HK-2 (cell line): Measurements from ENCODE around the gene KRT3.
A peak's percentile ranks its signal among the peaks of the same experiment; 100 is the strongest.
"Not testable (repeated sequence)": the region's sequence is repeated elsewhere in the genome, so short reads cannot be mapped to it uniquely, and the experiment has no call there.

Experiments
- DNase-seq: peaks from one replicate; pipeline ENCODE4 v3.0.0-alpha.2; 2018; ENCODE audit not compliant: unreplicated experiment

KRT3 gene

DNA sequence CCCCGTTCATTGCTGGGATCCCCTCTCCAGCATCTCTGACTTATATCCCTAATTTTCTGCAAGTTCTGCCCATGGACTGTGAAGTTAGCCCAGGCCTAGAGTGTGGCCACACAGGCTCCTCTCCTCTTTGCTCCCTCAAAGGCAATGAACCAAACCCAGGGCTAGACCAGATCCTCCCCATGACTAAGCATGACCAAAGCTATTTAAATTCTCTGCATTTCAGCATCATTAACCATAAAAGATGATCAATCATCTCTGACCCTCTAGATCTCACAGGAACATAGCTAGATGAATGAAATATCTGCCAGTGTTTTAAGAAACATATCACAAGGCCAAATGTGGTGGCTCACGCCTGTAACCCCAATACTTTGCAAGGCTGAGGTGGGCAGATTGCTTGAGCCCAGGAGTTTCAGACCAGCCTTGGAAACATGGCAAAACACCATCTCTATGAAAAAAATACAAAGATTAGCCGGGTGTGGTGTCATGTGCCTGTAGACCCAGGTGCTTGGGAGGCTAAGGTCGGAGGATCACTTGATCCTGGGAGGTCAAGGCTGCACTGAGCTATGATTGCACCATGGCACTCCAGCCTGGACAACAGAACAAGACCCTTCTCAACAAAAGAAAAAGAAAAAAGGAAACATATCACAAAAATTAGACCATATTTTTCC is 2.2 kb upstream of the KRT3 start:
- DNase-seq, result peak; percentile 29

DNA sequence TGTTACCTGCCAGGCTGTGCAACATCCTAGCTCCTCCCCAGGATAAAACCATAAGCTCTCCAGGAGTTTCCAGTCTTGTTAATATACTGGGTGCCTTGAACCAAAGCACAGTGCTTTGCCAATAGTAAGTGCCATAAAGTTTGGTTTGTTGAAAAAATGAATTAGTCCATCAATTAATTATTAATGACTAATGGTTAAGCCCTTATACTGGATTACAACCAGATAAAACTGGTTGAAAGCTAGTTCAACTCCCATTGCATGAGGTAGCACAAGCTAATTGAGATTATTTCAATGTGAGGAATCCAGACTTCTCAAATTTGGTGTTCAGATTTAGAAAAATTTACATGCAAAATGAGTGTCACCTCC is 1.6 kb upstream of the KRT3 start:
- no peak for DNase-seq

DNA sequence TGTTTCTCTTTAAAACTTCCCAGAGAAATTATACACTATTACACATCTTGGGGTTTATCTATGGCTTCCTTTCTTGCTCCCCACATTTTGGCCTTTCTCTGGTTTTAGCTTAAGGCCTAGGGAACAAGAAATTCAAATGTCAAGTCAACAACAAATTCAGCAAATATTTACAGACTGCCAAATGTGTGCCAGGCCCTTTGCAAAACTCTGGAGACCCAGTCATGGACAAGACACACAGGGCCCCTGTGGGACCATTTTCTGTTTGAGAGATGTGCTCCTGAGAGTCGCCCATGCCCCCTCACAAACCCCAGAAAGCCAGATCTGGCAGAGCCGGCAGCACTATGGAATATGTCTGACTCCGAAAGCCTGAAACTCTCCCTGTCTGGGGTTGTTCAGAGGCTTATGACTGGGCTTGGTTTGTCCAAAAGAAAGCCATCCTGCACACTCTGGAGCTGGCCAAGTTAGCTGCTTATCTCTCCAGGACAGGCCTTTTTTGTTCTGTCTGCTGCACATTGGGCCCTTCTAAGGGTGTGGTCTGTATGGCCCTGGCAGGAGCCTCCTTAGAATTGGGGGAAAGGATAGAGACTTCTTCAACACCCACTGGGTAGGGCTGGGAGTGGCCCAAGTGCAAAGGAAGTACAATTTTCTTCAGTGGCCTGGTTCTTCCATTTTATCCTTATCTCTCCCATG is 1.1 kb upstream of the KRT3 start:
- DNase-seq, result no peak

DNA sequence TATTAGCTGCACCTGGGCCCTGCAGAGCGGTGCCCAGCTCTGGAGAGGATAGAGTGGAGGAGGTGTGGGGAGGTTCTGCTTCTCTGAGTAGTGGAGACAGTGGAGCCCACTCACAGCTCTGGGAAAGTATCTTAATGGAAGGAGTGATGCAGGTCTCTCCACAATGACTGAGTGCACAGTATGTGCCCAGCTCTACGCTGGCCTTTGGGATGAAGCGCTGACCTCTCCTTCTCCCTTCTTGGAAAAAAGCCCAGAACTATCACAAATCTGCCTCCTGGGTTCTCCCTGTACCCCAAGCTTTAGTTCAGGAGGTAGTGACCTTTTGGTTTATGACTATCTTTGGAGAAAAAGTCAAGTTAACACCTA is 495 bp upstream of the KRT3 start:
- DNase-seq, result no peak

DNA sequence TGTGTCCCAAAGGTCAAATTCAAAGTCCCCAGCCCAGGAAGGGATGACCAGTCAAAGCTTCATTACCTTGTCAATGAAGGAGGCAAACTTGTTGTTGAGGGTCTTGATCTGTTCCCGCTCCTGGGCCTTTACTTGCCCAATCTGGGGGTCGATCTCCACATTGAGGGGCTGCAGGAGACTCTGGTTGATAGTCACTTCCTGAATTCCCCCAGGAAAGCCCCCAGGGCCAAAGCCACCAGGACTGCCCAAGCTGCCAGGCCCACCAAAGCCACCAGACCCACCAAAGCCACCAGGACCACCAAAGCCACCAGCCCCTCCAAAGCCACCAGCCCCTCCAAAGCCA is 614 bp downstream of the KRT3 start:
- not testable (repeated sequence) for DNase-seq

DNA sequence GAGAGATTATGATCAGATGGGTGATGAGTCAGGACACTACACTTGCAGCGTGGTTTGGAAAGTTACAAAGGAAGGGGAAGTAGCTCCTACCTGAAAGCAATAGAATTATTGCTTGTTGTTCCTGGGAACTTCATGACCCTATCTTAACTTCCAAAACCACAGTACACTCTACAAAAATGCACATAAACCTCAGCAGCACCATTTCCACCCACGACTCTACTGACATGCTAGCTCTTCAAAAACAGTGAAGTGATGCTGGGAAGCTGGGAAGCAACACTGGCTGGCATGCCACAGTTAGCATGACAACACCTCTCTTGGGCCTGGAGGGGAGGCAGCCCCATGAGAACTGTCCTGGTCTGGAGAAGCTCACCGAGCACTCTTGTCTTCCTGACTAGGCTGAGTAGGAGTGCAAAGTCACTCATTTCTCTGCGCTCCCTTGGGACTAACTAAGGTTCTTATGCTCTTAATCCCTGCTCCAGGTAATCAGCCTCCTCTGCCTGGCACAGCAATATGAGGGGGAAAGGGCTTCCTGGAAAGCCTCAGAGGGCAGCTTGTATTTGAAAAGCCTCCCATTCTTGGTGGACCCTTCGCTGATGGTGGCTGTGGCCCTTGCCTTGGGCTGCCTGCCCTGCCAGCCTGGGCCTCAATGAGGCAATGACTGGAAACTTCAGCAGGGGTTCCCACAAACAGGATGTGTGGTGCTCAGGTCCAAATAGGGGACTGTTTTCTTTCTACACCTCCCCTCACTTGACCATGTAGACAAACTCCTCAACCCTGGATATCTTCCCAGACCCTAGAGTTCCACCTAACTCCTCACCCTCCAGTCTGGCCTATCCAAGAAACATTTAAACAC is 1.2 kb downstream of the KRT3 start:
- DNase-seq, result no peak

DNA sequence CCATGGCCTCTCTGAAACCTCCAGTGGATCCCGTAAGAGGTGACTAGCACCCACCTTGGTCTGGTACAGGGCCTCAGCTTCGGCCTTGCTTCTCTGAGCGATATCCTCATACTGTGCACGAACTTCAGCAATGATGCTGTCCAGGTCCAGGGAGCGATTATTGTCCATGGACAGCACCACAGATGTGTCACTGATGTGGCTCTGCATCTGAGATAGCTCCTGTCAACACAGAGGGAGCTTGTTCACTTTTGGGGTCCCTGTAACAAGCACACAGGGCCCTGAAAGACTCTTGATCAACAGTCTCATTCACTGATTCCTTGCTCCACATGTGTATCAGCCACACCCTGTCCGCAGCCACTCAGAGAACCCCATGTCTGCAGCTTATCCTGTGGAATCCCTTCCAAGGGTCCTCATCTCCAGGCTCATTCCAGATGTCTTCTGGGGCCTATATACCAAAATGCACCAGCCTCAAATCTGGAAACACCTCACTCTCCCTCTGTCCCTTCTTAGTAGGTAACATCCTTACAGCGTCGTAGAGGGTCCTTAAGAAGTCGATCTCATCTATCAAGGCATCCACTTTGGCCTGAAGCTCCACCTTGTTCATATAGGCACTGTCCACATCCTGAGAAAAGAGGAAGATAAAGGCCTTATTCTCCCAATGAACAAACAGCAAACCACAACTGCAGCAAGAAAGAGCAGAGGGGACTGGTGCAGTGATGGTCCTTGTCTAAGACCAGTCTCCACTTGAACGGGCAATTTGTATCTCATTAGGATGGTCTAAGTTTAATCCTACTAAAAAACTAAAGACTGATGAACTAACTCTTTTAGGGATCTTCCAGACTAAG is 3.5 kb downstream of the KRT3 start:
- DNase-seq, result no peak

DNA sequence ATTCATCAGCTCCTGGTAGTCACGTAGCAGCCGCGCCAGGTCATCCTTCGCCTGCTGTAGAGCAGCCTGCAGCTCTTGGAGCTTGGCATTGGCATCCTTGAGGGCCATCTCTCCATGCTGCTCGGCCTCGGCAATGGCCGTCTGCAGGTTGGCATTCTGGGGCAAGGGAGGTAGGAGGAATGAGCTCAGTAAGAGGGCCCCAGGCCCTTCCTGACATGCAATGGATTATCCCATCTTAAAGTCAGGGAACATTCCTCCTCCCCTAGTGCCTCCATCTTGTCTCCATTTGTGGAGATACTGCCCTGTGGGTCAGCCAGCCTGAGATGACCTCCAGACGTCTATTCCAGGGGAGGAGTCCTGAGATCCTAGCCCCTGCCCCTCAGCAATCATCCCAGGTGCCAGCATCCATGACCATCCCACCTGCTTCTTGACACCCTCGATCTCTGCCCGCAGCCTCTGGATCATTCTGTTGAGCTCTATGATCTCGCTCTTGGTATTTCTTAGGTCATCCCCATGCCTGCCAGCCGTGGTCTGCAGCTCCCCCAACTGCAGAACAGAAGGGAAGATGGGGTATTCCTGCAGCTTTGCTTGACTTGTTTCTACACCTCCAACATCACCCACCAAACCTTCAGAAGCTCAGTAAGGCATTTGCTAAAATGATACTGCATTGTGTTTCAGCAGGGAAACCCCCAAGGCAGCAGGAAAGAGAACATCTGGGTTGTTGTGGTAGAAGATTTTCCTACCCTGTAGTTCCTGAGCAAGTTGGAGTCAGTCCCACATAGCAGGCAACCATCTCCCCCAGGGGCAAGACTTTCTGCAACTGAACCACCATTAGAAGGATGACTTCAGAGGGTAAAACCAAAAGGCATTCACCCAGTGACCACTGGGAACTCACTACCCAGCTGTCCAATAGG is 4.4 kb downstream of the KRT3 start:
- DNase-seq, result no peak

DNA sequence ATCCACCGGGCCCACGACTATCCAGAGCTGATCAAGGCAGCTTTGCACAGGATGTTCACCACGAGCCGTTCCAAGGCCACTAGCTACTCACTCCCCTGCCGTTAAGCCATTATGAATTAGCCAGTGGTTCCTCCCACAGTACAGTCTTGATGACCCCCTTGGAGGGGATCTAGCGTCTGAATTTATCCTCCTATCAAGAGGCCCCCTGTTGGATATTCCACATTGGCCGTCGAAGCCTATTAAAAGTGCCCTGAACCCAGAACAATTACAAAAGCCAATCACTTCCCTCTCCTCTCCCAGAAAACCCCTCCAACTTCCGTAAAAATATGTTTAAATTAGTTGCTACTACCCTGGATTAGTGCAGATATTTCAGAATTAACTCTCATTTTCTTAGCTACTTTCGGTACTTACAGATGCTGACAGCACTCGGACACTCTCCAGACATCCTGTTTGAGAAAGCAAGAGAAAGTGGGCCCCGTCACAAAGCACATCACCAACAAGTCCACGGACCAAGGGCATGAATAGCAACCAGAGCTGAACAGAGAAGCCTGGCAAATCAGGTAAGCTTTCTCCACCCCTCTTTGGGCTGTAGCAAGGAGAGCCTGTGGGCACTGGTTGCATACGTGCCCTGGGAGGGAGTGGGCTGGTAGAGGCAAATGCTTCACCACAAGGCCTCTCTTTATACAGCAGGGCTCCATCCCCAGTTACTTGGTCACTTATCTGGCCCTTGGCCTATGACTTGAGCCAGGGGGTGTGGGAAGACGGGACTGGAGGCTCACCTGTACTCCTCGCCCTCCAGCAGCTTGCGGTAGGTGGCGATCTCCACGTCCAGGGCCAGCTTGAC is 5.3 kb downstream of the KRT3 start:
- no peak for DNase-seq

DNA sequence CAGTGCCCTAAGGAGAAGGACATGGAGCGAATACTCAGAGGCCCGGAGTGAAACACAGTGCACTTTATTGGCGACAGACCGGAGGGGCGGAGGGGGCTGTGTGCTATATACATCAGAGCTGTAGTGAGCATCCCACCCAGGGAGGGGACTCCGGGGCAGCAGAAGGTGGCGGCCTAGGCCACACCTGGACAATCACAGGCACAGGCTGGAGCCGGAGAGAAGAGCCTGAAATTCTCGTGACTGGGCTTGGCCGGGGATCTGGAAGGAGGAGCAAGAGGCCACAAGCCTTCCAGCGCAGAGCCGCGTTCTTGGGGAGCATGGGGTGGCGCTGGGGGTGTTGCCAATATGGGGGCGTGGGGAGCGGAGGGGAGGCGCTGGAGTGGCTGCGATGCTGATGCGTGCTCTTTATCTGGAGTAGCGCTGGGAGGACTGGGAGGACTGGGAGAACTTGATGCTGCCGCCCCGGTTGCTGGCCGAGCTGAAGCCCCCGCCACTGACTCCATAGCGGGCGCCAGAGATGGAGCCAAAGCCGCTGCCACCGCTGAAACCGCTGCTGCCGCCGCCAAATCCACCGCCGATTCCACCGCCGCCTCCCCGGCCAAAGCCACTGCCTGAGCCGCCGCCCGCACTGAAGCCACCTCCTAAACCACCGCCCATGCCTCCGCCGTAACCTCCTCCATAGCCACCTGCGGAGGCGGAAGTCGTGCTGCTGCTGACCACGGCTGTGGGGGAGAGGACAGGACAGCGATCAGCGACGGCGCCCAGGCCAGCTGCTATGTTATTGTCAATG is 6.1 kb downstream of the KRT3 start:
- DNase-seq, result no peak

DNA sequence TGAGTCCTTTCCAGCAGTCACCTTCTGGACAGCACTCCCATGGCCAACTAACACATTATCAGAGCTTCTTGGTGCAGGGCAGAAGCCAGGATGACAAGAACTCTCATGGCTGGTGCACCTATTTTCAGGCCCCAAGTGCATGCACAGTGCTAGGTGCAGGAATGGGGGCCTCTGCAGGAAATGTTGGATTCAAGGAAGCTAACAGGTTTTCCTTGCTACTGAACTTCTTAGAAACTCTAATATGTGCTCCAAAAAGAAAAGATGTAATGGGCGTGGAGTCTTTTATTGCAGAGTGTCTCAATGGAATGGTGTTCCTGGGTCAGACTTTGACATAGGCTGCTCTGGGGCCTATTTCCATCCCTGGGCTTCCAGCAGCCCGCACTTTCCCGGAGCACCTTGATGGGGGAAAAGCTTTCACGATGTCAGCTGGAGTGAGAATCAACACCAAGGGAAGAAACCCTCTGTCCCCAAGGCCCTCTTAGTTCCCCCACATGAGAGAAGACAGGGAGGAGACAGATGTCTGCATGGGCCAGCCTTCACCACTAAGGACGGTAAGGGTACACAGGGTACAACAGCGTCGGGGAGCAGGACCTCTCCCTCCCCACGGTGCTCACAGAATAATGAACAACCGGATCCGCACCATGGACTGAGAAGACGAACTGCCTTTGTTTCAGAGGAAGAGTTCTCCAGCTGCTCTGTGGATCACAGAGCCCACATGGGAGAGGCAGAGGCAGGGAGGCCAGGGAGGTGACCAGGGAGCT is 6.9 kb downstream of the KRT3 start:
- no peak for DNase-seq

DNA sequence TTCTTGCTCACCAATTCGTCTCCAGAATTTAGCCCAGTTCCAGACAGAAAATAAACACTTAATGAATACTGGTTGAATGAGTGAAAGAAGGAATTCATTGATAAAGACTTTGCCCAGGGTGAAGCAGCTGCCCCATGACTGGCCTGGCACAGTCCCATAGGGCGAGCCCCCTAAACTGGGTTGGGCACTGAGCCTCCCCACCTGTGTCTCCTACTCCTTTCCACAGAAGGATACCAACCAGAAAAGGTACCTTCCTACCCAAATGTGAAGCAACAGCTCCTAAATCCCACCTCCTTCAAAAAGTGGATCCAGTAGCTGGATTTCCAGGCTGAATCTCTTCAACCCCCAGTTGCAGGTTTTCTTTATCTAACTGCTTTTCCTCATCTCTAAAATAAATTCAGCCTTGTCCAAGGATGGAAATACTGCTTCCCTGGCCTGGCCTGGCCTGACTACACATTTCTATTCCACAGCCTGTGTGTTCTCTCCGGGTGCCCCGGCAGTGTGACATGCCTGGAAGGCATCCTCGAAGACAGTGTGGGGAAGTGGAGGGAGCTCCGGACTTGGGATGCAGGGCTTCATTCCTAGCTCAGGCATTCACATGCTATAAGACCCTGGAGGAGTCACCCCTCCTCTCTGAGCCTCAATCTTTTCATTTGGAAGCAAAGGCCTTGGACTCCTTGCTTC is 7.6 kb downstream of the KRT3 start:
- DNase-seq, result no peak

DNA sequence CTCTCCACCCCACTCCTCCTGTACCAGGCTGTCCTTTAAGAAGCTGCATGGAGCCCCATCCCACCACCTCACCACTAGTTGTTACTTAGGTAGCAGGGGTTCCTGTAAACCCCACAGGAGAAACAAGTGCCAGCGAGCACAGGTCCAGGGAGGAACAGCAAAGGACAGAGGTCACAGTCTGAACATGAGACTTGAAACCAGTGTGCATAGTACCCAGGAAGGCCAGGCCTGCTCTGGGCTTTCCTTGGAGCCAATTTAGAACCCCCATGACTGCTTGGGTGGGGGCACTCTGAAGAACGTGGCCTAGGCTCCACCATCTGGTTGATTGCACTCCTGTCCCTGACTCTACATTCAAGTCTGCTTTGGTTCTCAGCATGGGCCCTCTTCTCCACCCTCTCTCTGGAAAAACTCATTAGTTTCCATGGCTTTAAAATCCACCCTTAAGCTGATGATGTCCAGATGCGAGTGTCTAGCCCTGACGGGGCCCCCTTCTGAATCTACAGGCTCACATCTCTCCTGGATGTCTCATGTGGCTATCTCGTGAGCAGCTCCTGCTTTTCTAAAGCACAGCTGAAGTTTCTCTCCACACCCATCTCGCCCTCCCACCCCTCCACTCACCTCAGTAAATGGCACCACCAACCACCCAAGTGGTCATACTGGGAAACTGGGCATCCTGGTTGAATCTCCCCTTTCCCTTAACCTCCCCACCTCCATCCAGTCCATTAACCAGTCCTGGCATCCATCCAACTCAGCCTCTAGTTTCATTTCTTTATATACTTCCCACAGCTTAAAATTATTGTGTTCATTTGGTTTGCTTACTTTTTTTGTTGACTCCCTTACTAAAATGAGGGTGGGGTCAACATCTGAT is 8.4 kb downstream of the KRT3 start:
- DNase-seq, result no peak

DNA sequence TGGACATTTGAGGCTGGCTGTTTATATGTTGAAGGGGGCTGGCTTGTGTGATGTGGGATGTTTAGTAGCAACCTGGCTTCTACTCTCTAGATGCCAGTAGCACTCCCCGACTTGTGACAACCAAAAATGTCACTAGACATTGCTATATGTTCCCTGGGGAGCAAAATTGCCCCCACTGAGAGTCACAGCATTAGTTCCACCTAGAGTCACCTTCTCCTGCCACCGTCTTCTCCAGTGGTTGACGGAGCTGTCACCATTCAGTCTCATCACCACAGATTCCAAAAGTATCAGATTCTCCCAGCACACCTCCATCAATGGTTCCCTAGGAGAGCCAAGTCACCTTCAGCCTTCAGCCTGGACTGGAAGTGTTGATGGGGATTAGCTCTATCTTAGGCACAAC is 11.0 kb downstream of the KRT3 start:
- DNase-seq, result no peak

DNA sequence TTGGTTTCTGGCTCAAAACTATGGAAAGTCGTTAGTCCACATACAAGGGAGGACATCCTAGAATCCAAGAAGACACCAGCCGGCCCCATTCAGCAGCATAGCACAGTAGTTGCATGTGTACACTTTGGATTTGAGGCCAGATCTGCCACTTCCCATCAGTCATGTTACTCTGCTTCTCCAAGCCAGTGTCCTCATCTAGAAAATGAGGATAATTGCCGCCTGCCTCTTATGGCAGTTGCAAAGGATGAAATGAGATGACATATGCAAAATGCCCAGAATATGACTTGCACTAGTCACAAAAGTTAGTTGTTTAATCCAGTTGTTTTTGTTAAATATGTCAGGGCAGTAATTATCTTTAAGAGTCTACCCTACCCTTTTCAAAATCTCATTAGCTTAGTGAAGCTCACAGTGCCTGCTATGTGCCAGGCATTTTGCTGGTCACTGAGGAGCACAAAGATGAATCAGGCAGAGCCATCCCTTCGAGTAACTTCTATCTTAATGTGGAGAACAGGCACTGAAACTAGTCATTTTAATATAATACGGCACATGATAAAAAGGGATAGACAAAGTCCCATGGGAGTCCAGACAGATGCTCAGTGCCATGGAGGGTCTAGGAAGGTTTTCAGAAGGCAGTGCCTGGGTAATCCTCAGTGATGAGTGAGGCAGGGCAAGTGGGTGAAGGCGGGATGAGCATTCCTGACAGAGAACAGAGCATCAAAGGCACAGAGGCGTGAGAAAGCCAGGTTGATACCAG is 12.2 kb downstream of the KRT3 start:
- no peak for DNase-seq

DNA sequence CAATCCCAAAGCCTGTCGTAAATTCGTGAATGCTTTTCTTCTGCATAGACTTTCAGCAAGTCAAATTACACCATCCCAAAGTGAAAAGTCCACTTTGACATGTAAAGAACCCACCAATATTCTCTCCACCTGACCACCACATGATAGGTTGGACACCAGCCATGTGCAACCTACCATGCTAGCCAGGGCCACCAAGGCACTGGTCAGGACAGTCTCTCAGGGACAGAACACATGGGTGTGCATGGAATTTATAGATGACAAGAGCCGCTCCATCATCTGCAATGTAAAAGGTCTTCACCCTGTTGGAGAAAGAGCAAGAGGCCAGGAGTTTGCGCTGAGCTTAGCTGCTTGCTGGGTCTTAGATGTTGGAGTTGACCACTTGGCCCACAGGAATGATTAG is 13.4 kb downstream of the KRT3 start:
- no peak for DNase-seq
